ENCODE results near the gene GRM1.

GRM1 gene

DNA sequence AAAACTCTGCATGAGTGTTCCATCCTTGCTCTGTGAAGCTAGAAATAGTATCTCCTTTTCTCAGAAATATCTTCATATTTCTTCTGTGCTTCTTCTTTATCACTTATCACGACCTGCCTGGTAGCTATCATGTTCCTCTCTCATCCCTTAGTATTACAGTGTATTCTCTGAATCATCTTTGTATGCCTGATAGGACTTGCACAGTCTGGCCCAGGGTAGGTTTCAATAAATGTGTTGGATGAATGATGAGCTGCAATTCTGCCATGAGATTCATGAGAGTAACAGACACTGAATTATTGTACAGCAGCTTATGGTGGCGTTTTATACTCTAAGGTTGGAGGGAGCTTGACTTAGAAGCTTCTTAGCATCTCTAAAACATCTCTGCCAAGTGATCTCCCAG, 66.6 kb downstream of the GRM1 start:
- TF ChIP-seq, protein P1, sequence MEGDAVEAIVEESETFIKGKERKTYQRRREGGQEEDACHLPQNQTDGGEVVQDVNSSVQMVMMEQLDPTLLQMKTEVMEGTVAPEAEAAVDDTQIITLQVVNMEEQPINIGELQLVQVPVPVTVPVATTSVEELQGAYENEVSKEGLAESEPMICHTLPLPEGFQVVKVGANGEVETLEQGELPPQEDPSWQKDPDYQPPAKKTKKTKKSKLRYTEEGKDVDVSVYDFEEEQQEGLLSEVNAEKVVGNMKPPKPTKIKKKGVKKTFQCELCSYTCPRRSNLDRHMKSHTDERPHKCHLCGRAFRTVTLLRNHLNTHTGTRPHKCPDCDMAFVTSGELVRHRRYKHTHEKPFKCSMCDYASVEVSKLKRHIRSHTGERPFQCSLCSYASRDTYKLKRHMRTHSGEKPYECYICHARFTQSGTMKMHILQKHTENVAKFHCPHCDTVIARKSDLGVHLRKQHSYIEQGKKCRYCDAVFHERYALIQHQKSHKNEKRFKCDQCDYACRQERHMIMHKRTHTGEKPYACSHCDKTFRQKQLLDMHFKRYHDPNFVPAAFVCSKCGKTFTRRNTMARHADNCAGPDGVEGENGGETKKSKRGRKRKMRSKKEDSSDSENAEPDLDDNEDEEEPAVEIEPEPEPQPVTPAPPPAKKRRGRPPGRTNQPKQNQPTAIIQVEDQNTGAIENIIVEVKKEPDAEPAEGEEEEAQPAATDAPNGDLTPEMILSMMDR (conservative IDR thresholded peaks at IDR 0.05), result no peak
- no peak for TF ChIP-seq ZFX (IDR thresholded peaks at IDR 0.05)
- H3K27ac ChIP-seq, result no peak overlapping the region

DNA sequence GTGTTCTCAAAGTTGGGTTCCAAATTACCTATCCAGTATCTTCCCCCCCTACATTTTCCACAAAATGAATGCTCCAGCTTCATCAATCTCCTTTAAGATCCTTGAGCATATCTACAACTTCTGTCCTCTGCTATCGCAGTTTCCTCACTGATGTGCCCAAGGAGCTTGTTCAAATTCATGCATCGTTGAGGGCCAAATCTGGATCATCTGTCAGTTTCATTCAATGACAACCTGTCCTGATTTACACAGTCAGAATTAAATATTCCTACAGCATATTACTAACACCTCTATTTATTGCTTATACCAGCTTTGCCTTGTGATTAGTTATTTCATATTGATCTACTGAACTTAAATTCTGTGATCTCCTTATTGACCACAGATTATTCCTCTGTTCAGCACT, 68.7 kb downstream of the GRM1 start:
- H3K27ac ChIP-seq, result no peak overlapping the region
- TF ChIP-seq, protein P1 (conservative IDR thresholded peaks at IDR 0.05), result no peak
- TF ChIP-seq ZFX (IDR thresholded peaks at IDR 0.05), result no peak

DNA sequence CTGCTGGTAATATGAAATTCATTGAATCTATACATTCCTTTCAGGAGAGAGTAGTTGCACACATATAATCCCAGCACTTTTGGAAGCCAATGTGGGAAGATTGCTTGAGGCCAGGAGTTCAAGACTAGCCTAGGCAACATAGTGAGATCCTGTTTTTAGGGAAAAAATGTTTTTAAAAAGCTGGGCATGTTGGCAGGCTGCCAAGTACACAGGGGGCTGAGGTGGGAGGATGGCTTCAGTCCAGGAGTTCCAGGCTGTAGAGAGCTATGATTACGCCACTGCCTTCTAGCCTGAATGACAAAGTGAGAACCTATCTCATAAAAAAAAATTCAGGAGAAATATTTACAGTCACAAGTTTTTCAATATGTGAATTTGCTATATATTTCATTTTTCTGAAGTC, 71.9 kb downstream of the GRM1 start:
- TF ChIP-seq, protein P1 (conservative IDR thresholded peaks at IDR 0.05), result no peak
- TF ChIP-seq ZFX (IDR thresholded peaks at IDR 0.05), result no peak
- H3K27ac ChIP-seq, result no peak overlapping the region

DNA sequence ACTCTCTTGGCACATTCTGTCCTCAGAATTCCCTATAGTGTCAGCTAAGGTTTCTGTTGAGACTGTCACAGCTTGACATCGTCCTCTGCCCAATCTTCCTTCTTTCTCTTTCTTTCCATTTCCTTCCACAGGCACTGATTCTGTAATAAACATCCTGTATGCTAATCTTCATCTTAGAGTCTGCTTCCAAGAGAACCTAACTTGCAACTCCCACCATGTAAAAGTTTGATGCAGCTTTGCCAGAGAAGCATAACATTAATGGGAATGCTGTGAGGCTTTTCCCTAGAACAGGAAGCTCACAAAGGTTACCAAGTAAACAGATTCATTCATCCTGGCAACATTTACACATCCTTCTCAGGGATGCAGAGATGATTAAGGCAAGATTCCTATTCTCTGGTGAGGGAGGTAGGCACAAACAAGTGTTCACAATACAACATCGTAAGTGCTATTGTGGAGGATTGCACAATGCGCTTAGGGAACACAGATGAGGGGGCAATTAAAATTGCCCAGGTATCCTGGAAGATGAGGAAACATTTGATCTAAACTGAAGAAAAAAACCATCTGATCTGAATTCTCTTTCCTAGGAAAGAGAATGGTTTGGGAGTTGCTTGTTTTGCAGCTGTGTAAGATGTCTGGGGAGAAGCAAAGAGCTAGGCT, 74.7 kb downstream of the GRM1 start:
- H3K27ac ChIP-seq, result no peak overlapping the region
- TF ChIP-seq, protein P1 (conservative IDR thresholded peaks at IDR 0.05), result no peak
- TF ChIP-seq ZFX (IDR thresholded peaks at IDR 0.05), result no peak

DNA sequence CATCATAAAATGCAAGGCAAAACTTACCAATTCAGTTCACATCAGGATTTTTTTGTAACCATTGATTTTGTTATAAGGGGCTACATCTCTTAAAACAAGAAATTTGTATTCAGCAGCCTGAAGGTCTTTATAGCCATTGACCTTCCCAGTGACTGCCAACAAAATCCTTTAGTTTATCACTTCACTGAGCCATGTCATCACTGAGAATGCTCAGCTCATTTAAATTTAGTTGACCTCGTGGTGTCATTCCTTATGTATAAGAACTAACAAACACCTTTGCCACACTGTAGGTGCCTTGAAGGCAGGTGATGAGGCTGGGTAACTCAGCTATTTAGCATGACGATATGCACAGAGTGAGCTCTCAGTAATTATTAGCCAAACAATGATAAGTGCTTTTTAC, 77.7 kb downstream of the GRM1 start:
- no peak for TF ChIP-seq ZFX (IDR thresholded peaks at IDR 0.05)
- TF ChIP-seq, protein P1 (conservative IDR thresholded peaks at IDR 0.05), result no peak
- no peak overlapping the region for H3K27ac ChIP-seq

DNA sequence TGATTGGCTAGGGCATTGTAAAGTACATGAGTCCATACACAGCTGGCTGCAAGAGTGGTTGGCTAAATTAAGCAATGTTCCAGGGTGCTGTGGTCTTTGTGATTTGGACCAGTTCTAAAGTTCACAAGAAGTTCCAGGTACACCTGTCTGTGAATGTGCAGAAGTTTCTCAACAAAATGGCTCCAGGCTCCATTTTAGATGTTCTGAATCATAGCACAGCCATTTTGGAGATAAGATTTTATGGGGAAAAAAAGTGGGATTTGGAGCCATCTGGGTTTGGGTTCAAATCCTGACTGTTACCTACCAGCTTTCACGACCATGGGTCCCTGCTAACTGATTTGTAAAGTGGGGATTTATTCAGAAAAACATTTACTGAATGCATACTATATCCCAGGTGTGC, 82.1 kb downstream of the GRM1 start:
- TF ChIP-seq ZFX (IDR thresholded peaks at IDR 0.05), result no peak
- TF ChIP-seq, protein P1 (conservative IDR thresholded peaks at IDR 0.05), result no peak
- no peak overlapping the region for H3K27ac ChIP-seq

DNA sequence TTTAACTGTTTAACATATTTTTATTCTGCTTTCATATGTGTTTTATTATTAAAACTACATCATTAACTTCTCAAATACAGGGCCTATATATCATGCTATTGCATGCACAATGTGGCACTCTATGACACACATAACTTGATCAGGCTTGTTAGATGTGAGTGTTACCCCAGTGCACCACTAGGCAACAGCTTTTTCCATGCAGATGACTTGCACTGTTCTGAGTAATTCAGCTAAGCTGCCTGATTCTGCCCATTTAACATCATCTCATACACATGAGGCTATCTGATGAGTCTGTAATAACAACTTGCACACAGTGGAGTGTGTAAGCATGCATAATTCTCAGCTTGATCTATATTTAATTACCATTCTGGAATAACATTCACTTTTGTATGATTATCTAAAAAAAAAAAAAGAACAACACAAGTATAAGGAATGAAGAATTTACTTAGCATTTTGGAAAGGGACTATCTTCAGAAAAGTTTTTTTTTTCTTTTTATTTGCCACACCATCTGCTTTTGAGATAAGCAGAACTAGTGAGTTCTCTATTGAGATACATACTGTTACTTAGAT, 83.1 kb downstream of the GRM1 start:
- no peak overlapping the region for H3K27ac ChIP-seq
- TF ChIP-seq, protein P1 (conservative IDR thresholded peaks at IDR 0.05), result no peak
- no peak for TF ChIP-seq ZFX (IDR thresholded peaks at IDR 0.05)

Measured in C4-2B (cell line).